OCI-LY1 (cell line): ENCODE data around the gene NPR1.

Experiments used
- EZH2 ChIP-seq: fragments of 200-600 bp; sonication (generic), shearing (Covaris generic); IDR thresholded peaks from 2 replicates; pipeline ENCODE4 v1.8.0; 2017; ENCODE audit warnings: borderline replicate concordance, mixed run types, mild to moderate bottlenecking, antibody characterized with exemption, low read length, moderate library complexity, mixed read lengths
- TF ChIP-seq, protein P1 (sequence below): fragments of 200-600 bp; sonication (generic), shearing (Covaris generic); IDR thresholded peaks from 2 replicates; pipeline ENCODE4 v1.5.1; 2017; ENCODE audit warnings: mild to moderate bottlenecking, antibody characterized with exemption, low read length, moderate library complexity, mixed read lengths

DNA sequence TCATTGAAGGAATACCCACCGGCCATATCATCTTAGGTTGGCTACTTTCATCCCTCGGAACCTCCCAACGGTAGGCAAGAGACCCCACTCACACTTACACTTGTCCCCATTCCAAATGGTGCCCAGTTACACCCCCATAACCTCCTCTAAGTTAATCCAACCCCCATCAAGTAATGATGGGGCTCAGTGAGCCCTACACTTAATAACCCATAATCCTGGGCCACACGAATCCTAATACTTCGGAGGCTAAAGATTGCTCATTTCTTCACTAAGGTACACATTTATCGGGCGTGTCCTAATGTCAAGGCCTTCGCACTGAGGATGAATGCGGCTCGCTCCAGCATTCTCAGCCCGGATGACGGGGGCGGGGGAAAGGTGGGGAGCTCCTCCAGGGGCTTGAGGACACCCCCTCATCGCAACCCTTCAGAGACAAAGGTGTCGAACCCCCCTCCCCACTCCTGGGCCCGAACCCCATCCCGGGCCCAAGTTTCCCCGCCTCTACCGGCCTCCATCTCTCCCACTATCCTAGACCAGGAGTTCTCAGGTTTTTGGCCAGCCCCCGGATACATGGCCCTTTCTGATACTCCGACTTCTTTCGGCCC is 8.1 kb upstream of the NPR1 start:
- TF ChIP-seq, protein P1, sequence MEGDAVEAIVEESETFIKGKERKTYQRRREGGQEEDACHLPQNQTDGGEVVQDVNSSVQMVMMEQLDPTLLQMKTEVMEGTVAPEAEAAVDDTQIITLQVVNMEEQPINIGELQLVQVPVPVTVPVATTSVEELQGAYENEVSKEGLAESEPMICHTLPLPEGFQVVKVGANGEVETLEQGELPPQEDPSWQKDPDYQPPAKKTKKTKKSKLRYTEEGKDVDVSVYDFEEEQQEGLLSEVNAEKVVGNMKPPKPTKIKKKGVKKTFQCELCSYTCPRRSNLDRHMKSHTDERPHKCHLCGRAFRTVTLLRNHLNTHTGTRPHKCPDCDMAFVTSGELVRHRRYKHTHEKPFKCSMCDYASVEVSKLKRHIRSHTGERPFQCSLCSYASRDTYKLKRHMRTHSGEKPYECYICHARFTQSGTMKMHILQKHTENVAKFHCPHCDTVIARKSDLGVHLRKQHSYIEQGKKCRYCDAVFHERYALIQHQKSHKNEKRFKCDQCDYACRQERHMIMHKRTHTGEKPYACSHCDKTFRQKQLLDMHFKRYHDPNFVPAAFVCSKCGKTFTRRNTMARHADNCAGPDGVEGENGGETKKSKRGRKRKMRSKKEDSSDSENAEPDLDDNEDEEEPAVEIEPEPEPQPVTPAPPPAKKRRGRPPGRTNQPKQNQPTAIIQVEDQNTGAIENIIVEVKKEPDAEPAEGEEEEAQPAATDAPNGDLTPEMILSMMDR = no peak
- no peak for TF ChIP-seq EZH2
